GM18951 (cell line): Measurements from ENCODE around the gene C19orf47.

Experiments
- POLR2A ChIP-seq: IDR thresholded peaks from 4 replicates; pipeline ENCODE4 v1.6.1; 2011; ENCODE audit warnings: mild to moderate bottlenecking; ENCODE audit not compliant: insufficient read length, insufficient read depth; ENCODE audit errors: extremely low read depth
- in situ Hi-C: fragments of 300-500 bp; cut with MboI; formaldehyde crosslinking; loops from one replicate; pipeline ENCODE4 v1.12.0; 2022; ENCODE audit warnings: low sequenced_read_pairs, mixed read lengths, inconsistent platforms; ENCODE audit not compliant: unreplicated experiment

Gene C19orf47

DNA sequence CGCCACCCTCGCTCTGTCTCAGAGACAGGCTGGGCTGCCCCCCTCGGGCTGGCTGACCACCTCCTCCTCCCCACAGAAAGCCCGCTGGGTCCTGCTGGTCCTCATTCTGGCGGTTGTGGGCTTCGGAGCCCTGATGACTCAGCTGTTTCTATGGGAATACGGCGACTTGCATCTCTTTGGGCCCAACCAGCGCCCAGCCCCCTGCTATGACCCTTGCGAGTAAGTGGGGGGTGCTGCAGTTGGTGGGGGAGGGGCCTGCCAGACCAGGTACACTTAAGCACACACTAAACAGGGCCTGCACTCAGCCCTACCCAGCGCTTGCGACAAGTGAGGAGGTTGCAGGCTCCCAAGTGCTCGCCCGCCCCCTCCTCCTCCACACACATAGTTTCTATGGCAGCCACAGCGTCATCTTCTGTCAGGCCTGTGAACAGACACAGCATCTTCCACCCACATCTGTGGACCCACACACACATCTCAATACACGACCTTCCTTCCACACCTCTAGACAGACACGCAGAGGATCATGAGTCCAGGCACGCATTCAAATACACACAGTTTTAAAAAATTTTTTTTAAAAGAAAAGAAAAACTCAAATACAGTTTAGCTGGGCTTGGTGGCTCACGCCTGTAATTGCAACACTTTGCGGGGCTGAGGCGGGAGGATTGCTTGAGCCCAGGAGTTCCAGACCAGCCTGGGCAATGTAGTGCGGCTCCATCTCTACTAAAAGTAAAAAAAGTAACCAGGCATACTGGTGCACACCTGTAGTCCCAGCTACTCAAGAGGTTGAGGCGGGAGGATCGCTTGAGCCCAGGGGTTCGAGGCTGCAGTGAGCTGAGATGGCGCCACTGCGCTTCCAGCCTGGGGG is 18.7 kb upstream of the C19orf47 start:
- in situ Hi-C loops: no loop called here
- no peak for TF ChIP-seq POLR2A

DNA sequence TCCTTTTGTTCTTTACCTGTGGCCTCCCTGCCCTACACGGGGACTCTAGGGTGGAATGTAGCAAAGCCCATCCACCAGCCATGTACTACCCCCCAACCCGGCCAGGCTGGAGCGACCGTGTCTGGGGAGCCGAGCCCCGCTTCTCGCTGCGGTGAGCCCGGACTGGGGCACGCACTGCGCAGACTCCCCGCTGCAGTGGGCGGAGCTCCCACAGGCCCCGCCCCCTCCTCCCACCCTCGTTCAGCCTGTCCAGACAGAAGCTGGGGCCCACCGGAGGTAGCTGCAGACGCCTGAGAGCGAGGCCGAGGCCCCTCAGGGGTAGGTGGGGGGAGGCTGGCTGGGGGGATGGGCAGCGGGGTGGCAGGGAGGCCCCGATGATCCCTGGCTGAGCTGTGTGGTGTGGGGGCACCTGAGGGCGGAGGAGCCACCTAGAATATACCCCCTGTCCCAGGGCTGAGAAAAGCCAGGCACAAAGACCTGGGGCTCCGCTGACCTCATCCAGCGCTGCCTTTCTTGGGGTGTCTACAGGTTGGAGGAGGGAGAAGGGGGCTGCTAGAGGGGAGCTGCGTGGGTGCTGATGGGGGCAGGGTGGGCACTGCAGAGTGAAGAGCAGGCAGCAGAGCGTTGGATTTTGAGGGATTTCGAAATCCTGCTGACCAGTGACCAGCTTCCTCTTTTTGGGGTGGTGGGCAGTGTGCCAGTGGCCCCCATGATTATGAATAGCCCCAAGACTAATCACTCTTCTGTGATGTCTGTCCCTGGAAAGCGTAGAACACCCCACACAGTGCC is 17.6 kb upstream of the C19orf47 start:
- in situ Hi-C loops: no loop called here
- peak; percentile 63 for TF ChIP-seq POLR2A

GRCh38 chr19:40365010-40365409 is 16.8 kb upstream of the C19orf47 start:
- in situ Hi-C loops: no loop called here
- no peak for TF ChIP-seq POLR2A

- in situ Hi-C loops: no loop called here
- TF ChIP-seq POLR2A: no peak
Measured at GRCh38 chr19:40363069-40363468, 14.9 kb upstream of the C19orf47 start.

- no peak for TF ChIP-seq POLR2A
- in situ Hi-C loops: no loop called here
Measured at GRCh38 chr19:40362160-40362559, 14.0 kb upstream of the C19orf47 start.

- no peak for TF ChIP-seq POLR2A
- in situ Hi-C loops: no loop called here
Measured at GRCh38 chr19:40360708-40361241, 12.6 kb upstream of the C19orf47 start.

DNA sequence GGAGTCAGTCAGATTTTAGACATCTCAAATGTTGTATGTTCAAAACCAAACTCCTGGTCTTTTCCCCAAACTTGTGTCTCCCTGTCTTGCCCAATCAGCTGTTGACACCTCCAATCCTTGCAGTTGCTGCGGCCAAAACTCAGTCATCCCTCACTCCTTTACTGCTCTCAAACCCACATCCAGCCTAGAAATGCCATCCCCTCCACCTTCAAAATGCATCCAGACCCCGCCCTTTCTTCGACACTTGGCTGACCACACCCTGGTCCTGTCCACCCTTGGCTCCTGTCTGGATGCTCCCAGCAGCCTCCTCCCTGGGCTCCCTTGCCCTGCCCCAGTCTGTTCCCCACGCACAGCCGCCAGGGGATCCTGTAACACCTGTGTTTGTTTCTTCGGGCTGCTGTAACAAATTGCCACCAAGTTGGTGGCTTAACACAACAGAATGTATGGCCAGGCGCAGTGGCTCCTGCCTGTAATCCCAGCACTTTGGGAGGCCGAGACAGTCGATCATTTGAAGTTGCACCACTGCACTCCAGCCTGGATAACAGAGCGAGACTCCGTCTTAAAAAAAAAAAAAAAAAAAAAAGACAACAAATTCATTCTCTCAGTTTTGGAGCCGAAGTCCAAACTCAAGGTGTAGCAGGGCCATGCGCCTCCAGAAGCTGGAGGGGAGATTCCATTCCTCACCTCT is 12.0 kb upstream of the C19orf47 start:
- TF ChIP-seq POLR2A: no peak
- in situ Hi-C loops: no loop called here

DNA sequence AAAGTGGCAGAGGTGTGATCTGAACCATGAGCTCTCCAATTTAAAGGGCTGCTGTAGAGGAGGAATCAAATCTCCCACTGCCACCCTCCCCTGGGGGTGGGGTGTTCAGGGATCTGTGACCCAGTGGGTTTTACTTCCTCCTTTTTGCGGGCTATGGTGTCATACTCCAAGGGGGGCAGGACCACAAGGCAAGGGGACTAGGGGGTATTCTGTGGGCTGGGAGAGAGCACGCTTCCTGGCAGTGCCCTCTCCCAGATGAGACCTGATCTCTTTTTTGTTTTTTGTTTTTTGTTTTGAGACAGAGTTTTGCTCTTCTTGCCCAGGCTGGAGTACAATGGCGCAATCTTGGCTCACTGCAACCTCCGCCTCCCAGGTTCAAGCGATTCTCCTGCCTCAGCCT is 10.6 kb upstream of the C19orf47 start:
- in situ Hi-C loops: no loop called here
- TF ChIP-seq POLR2A: no peak

DNA sequence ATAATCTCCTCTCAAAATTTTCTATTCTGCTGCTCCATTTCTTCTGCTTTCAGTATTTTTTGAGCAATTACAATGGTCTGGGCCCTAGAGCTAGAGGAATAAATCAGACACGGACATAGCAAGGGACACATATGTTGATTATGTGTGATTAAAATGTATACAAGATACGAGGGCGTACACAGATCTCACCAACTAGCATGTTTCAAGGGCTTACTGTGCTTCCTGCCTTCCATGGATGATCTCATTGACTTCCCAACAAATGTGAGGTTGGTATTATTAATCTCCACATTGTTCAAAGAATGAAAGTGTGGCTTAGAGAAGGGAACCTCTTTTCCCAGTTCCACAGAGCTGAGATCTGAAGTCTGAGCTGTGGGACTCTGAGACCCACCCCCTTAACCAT is 9.4 kb upstream of the C19orf47 start:
- in situ Hi-C loops: no loop called here
- no peak for TF ChIP-seq POLR2A

DNA sequence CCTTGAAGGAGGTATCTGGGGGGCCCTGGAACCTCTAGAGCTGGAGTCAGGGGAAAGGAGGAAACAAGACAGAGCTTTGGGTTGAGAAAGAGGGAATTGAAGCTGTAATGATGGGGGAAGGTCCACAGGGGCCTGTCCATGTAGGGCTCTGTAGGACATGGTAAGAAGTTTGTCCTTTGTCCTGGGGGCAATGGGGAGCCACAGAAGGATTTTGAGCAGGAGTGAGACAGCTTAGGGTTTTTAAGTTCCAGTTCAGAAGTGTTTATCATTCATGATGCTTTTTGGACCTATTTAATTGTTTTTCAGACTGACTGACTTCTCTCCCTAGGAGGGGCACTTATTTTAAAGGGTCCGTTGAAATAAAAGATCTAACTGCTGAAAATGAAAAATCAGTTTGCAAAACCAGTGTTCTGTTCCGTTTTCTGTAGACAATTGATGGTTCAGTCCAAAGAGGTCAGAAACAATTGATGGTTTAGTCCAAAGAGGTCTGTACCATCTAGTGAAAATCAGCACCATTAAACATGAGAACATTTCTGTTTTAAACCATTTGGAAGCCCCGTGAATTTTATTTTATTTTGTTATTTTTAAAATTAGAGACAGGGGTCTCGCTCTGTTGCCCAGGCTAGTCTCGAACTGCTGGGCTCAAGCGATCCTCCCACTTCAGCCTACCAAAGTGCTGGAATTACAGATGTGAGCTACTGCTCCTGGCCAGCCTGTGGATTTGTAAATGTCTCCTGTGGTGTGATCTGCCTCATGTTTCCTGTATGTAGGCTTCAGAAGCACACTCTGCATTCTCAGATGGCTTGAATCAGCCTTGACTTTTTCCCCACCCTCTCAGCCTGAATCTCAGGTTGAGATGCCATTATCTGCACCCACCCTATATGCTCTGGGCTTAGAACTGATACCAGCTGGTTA is 8.7 kb upstream of the C19orf47 start:
- in situ Hi-C loops: no loop called here
- no peak for TF ChIP-seq POLR2A

GRCh38 chr19:40355975-40356680 is 7.9 kb upstream of the C19orf47 start:
- TF ChIP-seq POLR2A: no peak
- in situ Hi-C loops: no loop called here
